Prostate gland (tissue), 2 donors: Measurements from ENCODE around the gene ABI3BP.

ENCODE experiments used
- POLR2A ChIP-seq: fragments of 450-650 bp; IDR thresholded peaks from one replicate; pipeline ENCODE4 v1.6.1; 2016; ENCODE audit warnings: antibody characterized with exemption, mild to moderate bottlenecking
- TF ChIP-seq, protein P1 (sequence below), 4 experiments: fragments of 200-600 bp in 2 of 4; fragments of 450-650 bp in 2 of 4; sonication (generic) in 2 of 4; IDR thresholded peaks; 1 replicate in 3 of 4; 2 replicates in 1 of 4; pipeline ENCODE4 v1.5.1; 2016 to 2019; ENCODE audit warnings: antibody characterized with exemption in 4 of 4, mild to moderate bottlenecking in 2 of 4, moderate library complexity in 2 of 4

- TF ChIP-seq, protein P1, sequence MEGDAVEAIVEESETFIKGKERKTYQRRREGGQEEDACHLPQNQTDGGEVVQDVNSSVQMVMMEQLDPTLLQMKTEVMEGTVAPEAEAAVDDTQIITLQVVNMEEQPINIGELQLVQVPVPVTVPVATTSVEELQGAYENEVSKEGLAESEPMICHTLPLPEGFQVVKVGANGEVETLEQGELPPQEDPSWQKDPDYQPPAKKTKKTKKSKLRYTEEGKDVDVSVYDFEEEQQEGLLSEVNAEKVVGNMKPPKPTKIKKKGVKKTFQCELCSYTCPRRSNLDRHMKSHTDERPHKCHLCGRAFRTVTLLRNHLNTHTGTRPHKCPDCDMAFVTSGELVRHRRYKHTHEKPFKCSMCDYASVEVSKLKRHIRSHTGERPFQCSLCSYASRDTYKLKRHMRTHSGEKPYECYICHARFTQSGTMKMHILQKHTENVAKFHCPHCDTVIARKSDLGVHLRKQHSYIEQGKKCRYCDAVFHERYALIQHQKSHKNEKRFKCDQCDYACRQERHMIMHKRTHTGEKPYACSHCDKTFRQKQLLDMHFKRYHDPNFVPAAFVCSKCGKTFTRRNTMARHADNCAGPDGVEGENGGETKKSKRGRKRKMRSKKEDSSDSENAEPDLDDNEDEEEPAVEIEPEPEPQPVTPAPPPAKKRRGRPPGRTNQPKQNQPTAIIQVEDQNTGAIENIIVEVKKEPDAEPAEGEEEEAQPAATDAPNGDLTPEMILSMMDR (IDR thresholded peaks at IDR 0.05): no peak
- TF ChIP-seq POLR2A: no peak
Measured at GRCh38 chr3:100830931-100831330, 162.3 kb downstream of the ABI3BP start.
